Astrocyte (in vitro differentiated cells and primary cell): ENCODE results near the gene UGT1A1.

ENCODE experiments used
- CTCF ChIP-seq: IDR thresholded peaks from 2 replicates; pipeline ENCODE4 v1.5.1; 2011; ENCODE audit warnings: low read depth, mild to moderate bottlenecking, inconsistent platforms, low read length, moderate library complexity; ENCODE audit not compliant: insufficient read depth
- EZH2 ChIP-seq: IDR thresholded peaks from 2 replicates; pipeline ENCODE4 v1.6.1; 2012; ENCODE audit warnings: mild to moderate bottlenecking, low read length, inconsistent platforms; ENCODE audit not compliant: insufficient read depth

- no peak for TF ChIP-seq CTCF
- no peak for TF ChIP-seq EZH2
Measured at GRCh38 chr2:233740870-233741269, 19.2 kb upstream of the UGT1A1 start.
